ENCODE results near the gene PCDHA12. TPM values are rescaled to one million over a fixed set of nuclear protein-coding genes. Genes with fewer than 3 reads are reported as not detected.
"Not testable (repeated sequence)": the region's sequence is repeated elsewhere in the genome, so short reads cannot be mapped to it uniquely, and the experiment has no call there.

Gene PCDHA12
- under 1 TPM in 5 of 6 experiments, not detected in 1; 0.09 to 0.34 (median 0.20) TPM for total RNA-seq (2021; fragmentation: NEBNext Ultra II Directional; extraction: Animal tissue kit (Norgen Biotek cat#: 25700))
- long read RNA-seq, result 0 reads

- no peak within 1 kb of the TSS for H3K4me3 Mint-ChIP-seq
- no peak for DNase-seq
- no peaks in the 10 kb centered on the region for H3K4me1 Mint-ChIP-seq (ENCODE audit: low read depth)
- no peak for TF ChIP-seq CTCF (IDR thresholded peaks at IDR 0.05)
- no peaks in the 10 kb centered on the region for H3K36me3 Mint-ChIP-seq (ENCODE audit: low read depth)
- no peak within 1 kb of the TSS for H3K27ac Mint-ChIP-seq
- H3K9me3 Mint-ChIP-seq, result peaks cover 24% of the 10 kb centered on the region
- H3K27me3 Mint-ChIP-seq (ENCODE audit: insufficient read depth), result no peaks in the 10 kb centered on the region
These were observed at the start of gene PCDHA12 for GRCh38 chr5:140875085-140876065. Gene PCDHA12 (plus strand): TSS chr5:140875308. CDS start chr5:140875473, 165 bp downstream.

GRCh38 chr5:140827704-140828361 is 47.3 kb upstream of the PCDHA12 start, which contains the start of gene PCDHA6:
Gene PCDHA6 (plus strand): TSS chr5:140827960. CDS start chr5:140828092, 132 bp downstream.
- no peaks in the 10 kb centered on the region for H3K27me3 Mint-ChIP-seq (ENCODE audit: insufficient read depth)
- no peak for DNase-seq

DNA sequence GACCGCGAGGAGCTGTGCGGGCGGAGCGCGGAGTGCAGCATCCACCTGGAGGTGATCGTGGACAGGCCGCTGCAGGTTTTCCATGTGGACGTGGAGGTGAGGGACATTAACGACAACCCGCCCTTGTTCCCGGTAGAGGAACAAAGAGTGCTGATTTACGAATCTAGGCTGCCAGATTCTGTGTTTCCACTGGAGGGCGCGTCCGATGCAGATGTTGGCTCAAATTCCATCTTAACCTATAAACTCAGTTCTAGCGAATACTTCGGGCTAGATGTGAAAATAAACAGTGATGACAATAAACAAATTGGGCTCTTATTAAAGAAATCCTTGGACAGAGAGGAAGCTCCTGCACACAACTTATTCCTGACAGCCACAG is 46.8 kb upstream of the PCDHA12 start:
- Mint-ChIP-seq H3K4me1 (ENCODE audit: low read depth) (no peaks in the 10 kb centered on the region), H3K27ac (no peak overlapping the region)

More at GRCh38 chr5:140827704-140828361, 47.3 kb upstream of the PCDHA12 start, which contains the start of gene PCDHA6:
- Mint-ChIP-seq H3K9me3 (peaks cover 16% of the 10 kb centered on the region), H3K4me3 (no peak within 1 kb of the TSS), H3K36me3 (ENCODE audit: low read depth) (peaks cover 9% of the 10 kb centered on the region; the same call in 1 of the 2 replicates), H3K4me1 (ENCODE audit: low read depth) (no peaks in the 10 kb centered on the region), H3K27ac (no peak within 1 kb of the TSS)
- no peak for TF ChIP-seq CTCF (IDR thresholded peaks at IDR 0.05)

GRCh38 chr5:140829511-140830501 is 45.3 kb upstream of the PCDHA12 start:
- not testable (repeated sequence) for DNase-seq; H3K27me3 Mint-ChIP-seq (ENCODE audit: insufficient read depth); H3K4me1 Mint-ChIP-seq (ENCODE audit: low read depth); H3K27ac Mint-ChIP-seq; H3K4me3 Mint-ChIP-seq
- H3K36me3 Mint-ChIP-seq (ENCODE audit: low read depth), result peaks cover 15% of the 10 kb centered on the region
- peaks cover 14% of the 10 kb centered on the region for H3K9me3 Mint-ChIP-seq

More for the DNA sequence above, 46.8 kb upstream of the PCDHA12 start:
- no peaks in the 10 kb centered on the region for H3K27me3 Mint-ChIP-seq (ENCODE audit: insufficient read depth)
- H3K9me3 Mint-ChIP-seq, result peaks cover 14% of the 10 kb centered on the region
- peaks cover 9% of the 10 kb centered on the region; the same call in 1 of the 2 replicates for H3K36me3 Mint-ChIP-seq (ENCODE audit: low read depth)
- no peak overlapping the region for H3K4me3 Mint-ChIP-seq
- no peak for TF ChIP-seq CTCF (IDR thresholded peaks at IDR 0.05)
- no peak for DNase-seq

DNA sequence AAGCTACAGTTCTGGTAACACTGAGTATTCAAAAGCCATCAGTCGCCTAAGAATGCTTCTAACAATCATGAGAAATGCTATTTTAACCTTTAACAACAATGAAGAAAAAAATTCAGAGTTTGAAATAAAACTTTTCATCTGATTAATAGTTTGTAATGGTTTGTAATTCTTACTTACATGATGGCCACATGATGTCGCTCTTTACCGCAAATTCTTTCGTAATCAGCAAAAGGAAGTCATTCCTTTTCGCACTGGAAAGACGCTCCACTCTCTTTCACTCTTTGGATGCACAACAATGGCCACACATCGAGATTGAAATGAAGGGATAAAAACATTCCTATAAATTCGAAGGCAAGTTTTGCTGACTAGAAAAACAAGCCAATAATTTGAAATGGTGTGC is 41.1 kb upstream of the PCDHA12 start, which contains the start of gene PCDHA7:
Gene PCDHA7 (plus strand): TSS at position 277 of the 400 bp plus-strand sequence. CDS start 115 bp downstream, at position 392.
- Mint-ChIP-seq H3K27ac (no peak within 1 kb of the TSS), H3K9me3 (0 out of 2 replicates have a peak, but pooled peaks cover under 1% of the 10 kb centered on the region), H3K4me1 (ENCODE audit: low read depth) (no peaks in the 10 kb centered on the region), H3K4me3 (peak within 1 kb of the TSS; percentile 75), H3K36me3 (ENCODE audit: low read depth) (peaks cover 8% of the 10 kb centered on the region; the same call in 1 of the 2 replicates), H3K27me3 (ENCODE audit: insufficient read depth) (no peaks in the 10 kb centered on the region; the same call in 1 of the 2 replicates)
- peak; percentile 35; the same call in 1 of the 2 replicates for TF ChIP-seq CTCF (IDR thresholded peaks at IDR 0.05)
- peak; percentile 3 for DNase-seq

- not testable (repeated sequence) for H3K4me1 Mint-ChIP-seq (ENCODE audit: low read depth); DNase-seq; H3K36me3 Mint-ChIP-seq (ENCODE audit: low read depth); H3K27me3 Mint-ChIP-seq (ENCODE audit: insufficient read depth); H3K27ac Mint-ChIP-seq; H3K9me3 Mint-ChIP-seq
- H3K4me3 Mint-ChIP-seq, result peak overlapping the region; percentile 75
These were observed 40.6 kb upstream of the PCDHA12 start for GRCh38 chr5:140834439-140835008.
